HG03066 (cell line): ENCODE measurements around the gene APOBEC3A.
"Not testable (repeated sequence)": the region's sequence is repeated elsewhere in the genome, so short reads cannot be mapped to it uniquely, and the experiment has no call there.

Experiments used
- ATAC-seq: cut with Tn5 transposase; IDR thresholded peaks from one replicate; pipeline ENCODE4 v1.9.1; 2021; ENCODE audit warnings: low read depth; ENCODE audit not compliant: unreplicated experiment

The APOBEC3A gene

DNA sequence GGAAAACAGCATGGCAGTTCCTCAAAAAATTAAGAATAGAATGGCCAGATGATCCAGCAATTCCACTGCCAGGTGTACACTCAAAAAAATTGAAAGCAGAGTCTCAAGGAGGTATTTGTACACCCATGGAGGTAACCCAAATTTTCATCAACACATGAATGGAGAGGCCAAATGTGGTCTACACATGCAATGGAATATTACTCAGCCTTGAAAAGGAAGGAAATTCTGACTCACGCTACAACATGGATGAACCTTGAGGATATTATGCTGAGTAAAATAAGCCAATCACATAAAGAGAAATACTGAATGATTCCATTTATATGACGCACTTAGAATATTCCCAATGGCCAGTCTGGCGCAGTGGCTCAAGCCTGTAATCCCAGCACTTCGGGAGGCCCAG lies 19.9 kb downstream of the APOBEC3A start:
- not testable (repeated sequence) for ATAC-seq

DNA sequence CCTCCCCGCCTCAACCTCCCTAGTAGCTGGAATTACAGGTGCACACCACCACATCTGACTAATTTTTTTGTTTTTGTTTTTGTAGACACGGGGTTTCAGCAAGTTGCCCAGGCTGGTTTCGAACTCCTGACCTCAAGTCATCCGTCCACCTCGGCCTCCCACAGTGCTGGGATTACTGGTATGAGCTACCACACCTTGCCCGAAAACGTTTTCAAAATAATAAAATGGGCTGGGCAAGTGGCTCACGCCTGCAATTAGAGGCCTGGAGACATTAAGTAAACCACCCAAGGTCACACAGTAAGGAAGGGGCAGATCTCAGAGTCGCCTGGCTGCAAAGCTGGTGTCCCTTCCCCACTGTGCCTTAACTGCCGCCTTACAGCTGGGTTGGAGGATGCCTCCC lies 23.2 kb downstream of the APOBEC3A start:
- not testable (repeated sequence) for ATAC-seq

DNA sequence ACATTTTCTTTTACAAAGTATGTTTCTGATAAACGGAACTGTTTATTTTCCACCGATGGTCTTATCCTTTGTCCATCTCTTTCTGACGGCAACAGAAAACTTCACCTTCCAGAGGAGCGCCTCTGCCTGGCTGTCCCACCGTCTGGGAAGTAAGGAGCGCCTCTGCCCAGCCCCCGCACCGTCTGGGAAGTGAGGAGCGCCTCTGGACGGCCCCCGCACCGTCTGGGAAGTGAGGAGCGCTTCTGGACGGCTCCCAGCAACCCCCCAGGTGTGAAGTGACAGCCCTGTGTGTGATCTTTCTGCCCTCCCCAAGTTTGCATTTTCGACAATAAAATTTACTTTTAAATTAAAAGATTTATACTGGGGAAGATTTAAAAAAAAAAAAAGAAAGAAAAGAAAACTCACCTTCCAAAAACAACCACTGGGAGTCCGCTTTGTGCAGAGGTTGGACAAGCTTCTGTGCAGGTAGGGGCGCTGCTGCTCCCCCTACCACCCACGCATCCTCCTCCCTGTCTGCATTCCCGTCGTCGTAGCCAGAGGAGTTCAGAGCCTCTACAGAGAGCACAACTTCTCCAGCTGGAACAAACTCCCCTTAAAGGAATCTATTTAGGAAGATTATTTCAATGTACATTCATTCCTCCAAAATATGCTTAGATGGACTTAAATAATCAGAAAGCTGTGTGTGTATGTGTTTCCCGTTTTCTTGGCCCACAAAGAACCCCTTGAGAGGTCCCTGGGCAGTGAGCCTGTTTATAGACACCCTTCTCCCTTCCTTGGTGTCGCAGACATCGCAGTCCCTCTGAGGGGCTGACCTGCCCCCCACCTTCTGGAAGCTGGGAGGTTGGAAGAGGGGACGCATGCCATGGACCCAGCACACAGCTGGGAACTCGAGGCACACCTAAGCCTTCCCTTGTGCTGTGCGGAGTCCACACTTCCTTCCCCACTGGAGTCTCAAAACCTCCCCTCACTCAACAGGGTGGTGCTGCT lies 23.9 kb downstream of the APOBEC3A start:
- no peak for ATAC-seq

DNA sequence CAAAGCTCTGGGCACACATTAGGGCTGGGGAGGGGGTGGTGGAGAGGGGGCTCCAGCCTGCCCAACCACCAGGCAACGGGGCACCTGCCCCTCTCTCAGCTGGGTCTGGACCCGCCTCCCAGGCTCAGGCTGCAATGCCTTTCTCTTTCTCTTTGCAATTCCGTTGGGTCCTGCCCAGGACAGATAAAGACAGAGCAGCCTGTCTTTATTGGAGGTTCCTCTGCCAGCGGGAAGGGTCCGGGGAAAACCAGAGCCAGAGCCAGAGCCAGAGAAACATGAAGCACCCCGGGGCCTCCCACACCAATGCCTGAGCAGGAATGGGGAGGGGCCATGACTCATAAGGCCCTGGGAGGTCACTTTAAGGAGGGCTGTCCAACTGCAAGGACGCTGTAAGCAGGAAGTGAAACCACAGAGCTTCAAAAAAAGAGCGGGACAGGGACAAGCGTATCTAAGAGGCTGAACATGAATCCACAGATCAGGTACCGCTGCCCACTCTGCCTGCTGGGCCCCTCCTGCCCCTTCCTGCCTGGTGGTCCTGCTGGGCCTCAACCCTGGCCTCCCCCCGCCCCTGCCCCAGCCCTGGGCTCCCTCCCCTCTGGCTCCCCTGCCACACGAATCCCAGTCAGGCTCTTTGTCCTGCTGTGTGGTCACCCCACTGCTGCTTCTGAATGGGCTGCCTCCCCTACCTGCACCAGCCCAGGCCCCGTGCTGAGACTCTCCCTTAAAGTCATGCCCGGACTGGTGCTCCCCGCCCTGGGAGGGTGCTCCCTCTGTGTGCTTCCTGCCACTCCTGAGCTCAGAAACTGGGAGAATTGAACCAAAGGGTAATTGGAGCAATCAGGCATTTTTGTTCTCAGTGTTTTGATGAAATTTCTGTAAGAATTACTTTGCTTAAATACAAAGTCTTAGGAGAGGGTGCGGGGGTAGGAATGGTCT lies 24.9 kb downstream of the APOBEC3A start, which contains the start of gene APOBEC3B:
APOBEC3B (plus strand) TSS at position 356 of the 936 bp plus-strand sequence; CDS start at position 463, 107 bp downstream.
- no peak for ATAC-seq

DNA sequence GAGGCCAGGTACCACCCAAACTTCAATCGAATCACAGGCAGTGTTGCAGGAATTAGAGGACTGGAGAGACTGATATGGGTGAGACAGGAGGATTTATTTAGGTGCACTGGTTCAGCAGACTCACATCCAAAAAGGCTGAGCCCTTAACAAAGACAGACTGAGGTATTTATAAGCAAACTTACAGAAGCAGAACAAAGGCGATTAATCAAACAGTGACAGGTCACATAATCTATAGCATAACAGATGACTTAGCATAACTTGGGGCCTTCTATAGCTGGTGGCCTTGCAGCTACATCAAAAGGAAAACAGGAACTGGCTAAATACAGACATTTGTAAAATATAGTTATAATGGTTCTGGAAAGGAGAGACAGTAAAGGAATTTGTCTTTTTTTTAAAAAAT lies 26.8 kb downstream of the APOBEC3A start:
- no peak for ATAC-seq

DNA sequence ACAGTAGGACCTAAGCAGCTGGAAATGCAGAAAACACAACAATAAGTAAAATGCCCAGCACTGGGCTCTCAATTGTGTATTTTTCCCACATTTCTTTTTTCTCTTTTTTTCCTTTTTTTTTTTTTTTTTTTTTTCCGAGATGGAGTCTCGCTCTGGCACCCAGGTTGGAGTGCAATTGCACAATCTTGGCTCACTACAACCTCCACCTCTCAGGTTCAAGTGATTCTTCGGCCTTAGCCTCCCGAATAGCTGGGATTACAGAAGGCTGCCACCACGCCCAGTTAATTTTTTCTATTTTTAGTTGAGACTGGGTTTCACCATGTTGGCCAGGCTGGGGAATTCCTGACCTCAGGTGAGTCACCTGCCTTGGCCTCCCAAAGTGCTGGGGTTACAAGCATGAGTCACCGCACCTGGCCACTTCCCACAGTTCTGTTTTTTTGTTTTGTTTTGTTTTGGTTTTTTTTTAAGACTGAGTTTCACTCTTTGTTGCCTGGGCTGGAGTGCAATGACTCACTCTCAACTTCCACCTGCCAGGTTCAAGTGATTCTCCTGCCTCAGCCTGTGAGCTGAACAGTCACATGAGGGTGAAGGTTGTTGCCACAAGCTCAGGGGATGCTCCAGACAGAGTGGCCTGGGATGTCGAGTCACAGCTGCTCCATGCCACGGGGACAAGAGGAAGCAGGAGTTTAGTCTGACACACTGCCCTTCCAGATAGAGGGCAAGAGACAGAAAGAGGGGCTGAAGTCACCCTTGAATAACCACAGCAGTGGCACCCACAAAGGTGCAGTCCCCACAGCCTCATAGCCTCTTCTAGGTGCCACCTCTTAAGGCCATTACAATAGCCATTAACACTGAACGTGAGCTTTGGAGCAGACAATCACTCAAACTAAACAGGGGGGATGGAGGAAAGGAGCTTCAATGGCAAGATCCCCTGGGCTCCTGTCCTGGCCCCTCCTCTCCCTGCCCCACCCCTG lies 27.7 kb downstream of the APOBEC3A start:
- ATAC-seq = peak; percentile 67

DNA sequence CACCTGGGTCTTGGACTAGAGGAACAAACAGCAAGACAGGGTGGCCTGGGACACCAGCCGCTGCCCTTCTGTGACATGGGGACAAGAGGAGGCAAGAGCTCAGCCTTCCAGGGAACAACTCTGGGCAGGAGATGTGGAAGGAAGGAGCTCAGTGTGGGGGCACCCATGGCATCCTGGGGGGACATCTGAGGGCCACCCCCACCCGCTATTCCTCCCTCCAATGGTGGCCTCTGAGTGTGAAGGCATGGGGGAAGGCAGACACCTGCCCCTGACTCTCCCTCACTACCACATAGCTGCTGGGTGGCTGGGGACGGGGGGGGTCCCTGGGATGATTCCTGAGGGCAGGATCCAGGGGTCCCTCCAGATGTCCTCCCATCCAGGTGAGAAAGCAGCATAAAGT lies 29.2 kb downstream of the APOBEC3A start:
- ATAC-seq = no peak

DNA sequence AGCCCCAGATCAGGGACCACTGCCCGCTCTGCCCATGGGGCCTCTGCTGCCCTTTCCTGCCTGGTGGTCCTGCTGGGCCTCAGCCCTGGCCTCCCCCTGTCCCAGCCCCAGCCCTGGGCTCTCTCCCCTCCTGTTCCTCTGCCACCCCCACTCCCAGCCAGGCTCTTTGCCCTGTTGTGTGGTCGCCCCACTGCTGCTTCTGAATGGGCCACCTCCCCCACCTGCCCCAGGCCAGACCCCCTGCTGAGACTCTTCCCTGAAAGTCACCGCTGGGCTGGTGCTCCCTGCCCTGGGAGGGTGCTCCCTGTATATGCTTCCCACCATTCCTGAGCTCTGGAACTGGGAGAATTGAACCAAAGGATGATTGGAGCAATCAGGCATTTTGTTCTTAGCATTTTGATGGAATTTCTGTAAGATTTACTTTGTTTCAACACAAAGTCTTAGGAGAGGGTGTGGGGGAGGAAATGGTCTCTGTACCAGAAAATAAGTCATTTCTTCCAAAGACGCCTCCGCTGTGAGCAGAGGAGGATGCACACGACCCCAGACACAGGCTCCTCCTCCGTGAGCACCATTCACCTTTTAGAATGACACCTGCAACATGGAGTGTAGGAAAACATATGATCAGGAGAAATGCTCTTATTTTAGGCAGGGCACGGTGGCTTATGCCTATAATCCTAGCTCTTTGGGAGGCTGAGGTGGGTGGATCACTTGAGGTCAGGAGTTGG lies 29.9 kb downstream of the APOBEC3A start:
- no peak for ATAC-seq

DNA sequence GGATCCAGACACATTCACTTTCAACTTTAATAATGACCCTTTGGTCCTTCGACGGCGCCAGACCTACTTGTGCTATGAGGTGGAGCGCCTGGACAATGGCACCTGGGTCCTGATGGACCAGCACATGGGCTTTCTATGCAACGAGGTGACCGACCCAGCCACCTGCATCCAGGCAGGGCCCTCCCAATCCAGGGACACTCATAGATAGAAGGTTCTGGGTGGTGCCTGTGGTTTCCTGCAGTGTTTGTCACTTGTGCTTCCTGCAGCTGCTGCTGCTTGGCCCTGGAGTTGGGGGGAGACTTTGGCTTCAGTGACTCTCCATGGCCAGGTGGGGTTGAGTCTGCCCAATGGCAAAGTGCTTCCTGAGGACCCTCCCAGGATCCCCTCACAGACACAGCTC lies 32.1 kb downstream of the APOBEC3A start:
- ATAC-seq = no peak

DNA sequence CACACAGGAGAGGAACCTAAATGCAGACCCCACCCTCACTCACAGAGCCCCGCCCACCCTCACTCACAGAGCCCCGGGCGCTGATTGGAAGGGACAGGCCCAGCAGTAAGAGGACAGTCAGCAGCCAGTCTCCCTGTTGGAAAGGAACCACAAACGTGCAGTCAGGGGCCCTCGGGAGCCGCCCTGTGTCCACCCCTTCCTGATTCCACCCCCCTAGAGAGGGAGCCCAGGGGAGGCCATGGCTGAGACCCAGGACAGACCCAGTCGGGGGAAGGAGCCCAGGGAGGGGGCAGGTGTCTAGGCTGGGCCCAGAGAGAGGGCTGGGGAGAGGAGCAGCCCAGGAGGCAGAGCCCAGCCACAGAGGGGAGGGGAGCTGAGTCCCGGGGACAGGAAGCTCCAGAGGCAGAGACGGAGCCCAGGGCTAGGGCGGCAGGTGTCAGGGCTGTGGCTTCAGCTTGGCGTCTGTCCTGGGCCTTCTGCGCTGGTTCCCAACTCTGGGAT lies 35.5 kb downstream of the APOBEC3A start:
- ATAC-seq = not testable (repeated sequence)

DNA sequence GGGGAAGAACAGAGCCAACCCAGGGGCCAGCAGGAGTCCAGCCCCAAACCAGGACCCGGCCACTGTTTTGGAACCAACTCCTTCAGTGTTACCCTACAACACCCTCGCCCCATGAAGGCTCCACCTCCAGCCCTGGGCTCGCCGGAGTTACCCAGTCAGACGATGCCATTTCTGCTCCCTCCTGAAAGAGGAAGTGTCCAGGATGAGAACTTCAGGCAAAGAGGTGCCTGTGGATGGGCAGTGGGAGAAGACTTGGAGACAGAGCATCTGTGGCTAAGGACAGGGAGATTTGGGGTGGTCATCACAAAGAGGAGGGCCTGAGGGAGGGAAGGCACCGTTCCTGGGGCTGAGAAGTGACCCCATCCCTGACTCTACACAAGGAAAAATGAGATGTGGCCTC lies 38.7 kb downstream of the APOBEC3A start:
- no peak for ATAC-seq

DNA sequence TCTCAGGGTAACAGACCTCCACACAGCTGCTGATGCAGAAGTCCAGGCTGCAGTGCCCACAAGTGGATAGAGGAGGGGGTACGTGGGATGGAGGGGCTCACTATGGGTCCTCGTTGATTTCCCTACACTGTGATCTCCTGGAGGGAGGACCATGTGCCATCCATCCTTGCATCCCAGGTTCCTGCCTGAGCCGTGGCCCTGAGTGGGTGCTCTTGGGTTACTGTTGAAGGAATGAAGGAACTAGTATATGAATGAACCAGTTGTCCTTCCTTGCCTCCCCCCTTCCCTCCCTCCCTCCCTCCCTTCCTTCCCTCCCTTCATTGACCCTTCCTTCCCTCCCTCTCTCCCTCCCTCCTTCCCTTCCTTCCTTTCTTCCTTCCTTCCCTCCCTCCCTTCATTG lies 40.1 kb downstream of the APOBEC3A start:
- no peak for ATAC-seq

DNA sequence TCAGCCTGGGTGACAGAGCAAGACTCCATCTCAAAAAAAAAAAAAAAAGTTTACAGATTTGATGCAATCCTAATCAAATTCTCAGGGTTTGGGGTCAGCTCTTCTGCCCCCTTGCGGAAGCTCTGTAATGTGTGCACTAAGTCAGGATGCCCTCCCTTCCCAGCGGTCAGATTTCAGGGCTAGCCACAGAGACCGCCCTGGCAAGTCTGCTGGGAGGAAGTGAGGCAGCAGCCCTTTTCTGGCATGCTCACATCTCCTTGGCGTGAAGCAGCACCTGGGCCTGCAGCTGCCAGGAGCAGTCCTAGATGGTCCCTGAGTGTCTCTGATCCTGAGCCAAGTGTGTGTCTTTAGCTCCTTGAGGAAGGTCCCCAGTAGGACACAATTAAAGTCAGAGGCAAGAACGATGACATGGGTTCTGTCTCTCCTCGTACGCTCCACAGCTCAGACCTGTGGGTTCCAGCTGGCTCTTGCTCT lies 45.8 kb downstream of the APOBEC3A start:
- ATAC-seq = no peak

DNA sequence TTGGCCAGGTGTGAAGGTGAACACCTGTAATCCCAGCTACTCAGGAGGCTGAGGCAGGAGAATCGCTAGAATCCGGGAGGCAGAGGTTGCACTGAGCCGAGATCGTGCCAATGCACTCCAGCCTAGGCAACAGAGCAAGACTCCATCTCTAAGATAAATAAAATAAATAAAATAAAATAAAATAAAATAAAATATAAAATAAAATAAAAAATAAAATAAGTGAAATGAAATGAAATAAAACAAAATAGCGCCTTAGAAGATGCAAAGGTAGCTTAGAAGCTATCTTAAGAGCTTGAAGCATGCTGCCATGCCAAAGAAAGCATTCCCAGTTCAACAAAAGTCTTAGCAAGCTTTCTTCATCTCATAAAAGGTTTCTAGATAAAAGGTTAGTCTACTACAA lies 49.8 kb downstream of the APOBEC3A start:
- ATAC-seq = no peak

DNA sequence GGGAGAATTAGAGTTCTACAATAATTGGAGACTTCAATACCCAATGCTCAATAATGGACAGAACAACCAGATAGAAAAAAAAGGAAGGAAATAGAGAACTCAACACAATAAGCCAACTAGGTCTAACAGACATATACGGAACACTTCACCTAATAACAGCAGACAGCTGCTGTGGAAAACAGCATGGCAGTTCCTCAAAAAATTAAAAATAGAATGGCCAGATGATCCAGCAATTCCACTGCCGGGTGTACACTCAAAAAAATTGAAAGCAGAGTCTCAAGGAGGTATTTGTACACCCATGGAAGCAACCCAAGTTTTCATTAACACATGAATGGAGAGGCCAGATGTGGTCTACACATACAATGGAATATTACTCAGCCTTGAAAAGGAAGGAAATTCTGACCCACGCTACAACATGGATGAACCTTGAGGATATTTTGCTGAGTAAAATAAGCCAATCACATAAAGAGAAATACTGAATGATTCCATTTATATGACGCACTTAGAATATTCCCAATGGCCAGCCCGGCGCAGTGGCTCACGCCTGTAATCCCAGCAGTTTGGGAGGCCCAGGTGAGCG lies 51.0 kb downstream of the APOBEC3A start:
- not testable (repeated sequence) for ATAC-seq

DNA sequence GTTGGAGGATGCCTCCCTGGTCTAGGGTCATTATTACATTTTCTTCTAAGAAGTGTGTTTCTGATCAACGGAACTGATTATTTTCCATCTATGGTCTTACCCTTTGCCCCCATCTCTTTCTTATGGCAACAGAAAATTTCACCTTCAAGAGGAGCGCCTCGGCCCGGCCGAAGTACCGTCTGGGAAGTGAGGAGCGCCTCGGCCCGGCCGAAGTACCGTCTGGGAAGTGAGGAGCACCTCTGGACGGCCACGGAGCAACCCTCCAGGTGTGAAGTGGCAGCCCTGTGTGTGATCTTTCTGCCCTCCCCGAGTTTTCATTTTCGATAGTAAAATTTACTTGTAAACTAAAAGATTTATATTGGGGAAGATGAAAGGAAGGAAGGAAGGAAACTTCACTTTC lies 53.5 kb downstream of the APOBEC3A start:
- no peak for ATAC-seq
